ENCODE measurements around the gene LUZP1.

DNA sequence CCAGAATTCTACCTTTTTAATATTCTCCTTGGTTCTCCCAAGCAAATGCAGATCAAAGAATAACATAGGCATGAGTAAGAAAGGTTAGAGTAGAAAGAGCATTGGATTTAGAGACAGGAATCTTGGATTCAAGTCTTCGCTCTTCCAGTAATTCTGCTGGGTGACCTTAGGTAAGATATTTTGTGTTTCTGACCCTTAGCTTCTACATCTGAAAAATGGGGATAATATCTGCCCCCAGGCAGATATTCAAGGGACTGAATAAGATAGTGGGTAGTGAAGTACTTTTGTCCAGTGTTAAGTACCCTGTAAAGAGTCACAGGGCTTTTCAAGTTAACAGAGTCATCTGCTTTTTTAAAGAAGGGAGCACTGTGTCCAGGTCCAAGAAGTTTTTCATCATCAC is 78.6 kb downstream of the LUZP1 start:
- TF ChIP-seq, protein P1, sequence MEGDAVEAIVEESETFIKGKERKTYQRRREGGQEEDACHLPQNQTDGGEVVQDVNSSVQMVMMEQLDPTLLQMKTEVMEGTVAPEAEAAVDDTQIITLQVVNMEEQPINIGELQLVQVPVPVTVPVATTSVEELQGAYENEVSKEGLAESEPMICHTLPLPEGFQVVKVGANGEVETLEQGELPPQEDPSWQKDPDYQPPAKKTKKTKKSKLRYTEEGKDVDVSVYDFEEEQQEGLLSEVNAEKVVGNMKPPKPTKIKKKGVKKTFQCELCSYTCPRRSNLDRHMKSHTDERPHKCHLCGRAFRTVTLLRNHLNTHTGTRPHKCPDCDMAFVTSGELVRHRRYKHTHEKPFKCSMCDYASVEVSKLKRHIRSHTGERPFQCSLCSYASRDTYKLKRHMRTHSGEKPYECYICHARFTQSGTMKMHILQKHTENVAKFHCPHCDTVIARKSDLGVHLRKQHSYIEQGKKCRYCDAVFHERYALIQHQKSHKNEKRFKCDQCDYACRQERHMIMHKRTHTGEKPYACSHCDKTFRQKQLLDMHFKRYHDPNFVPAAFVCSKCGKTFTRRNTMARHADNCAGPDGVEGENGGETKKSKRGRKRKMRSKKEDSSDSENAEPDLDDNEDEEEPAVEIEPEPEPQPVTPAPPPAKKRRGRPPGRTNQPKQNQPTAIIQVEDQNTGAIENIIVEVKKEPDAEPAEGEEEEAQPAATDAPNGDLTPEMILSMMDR (IDR thresholded peaks at IDR 0.05), result no peak
- no peak for TF ChIP-seq POLR2A (IDR thresholded peaks at IDR 0.05)
